NOMO-1 treated with DMSO at 0.1 percent for 48 hours (cell line): Measurements from ENCODE around the gene MGAT4C.

Experiments used
- DNase-seq: peaks from one replicate; lab custom pipeline; 2025; ENCODE audit not compliant: unreplicated experiment; lab: John Stamatoyannopoulos, UW

Gene MGAT4C

GRCh38 chr12:85983601-85984000, 272.6 kb downstream of the MGAT4C start:
- no peak for DNase-seq

- DNase-seq: no peak
Measured at GRCh38 chr12:85979641-85980040, 276.6 kb downstream of the MGAT4C start.

GRCh38 chr12:85975716-85976115, 280.5 kb downstream of the MGAT4C start:
- no peak for DNase-seq

- no peak for DNase-seq
Measured at GRCh38 chr12:85971800-85972199, 284.4 kb downstream of the MGAT4C start.

- no peak for DNase-seq
Measured at GRCh38 chr12:85968606-85969005, 287.6 kb downstream of the MGAT4C start.

- DNase-seq: no peak
Measured at GRCh38 chr12:85963326-85963725, 292.9 kb downstream of the MGAT4C start.

- DNase-seq: no peak
Measured at GRCh38 chr12:85956081-85956480, 300.1 kb downstream of the MGAT4C start.

GRCh38 chr12:85955127-85955526, 301.1 kb downstream of the MGAT4C start:
- no peak for DNase-seq

GRCh38 chr12:85951823-85952222, 304.4 kb downstream of the MGAT4C start:
- DNase-seq: peak; percentile 25

- DNase-seq: no peak
Measured at GRCh38 chr12:85949253-85949652, 306.9 kb downstream of the MGAT4C start.

GRCh38 chr12:85948340-85948739, 307.9 kb downstream of the MGAT4C start:
- no peak for DNase-seq

- no peak for DNase-seq
Measured at GRCh38 chr12:85947286-85947685, 308.9 kb downstream of the MGAT4C start.

- no peak for DNase-seq
Measured at GRCh38 chr12:85946375-85946774, 309.8 kb downstream of the MGAT4C start.

- no peak for DNase-seq
Measured at GRCh38 chr12:85927166-85927565, 329.0 kb downstream of the MGAT4C start.

GRCh38 chr12:85923767-85924331, 332.3 kb downstream of the MGAT4C start:
- DNase-seq: no peak

GRCh38 chr12:85920324-85920947, 335.8 kb downstream of the MGAT4C start:
- DNase-seq: peak; percentile 14
